B cell (primary cell): Measurements from ENCODE around the gene ARPC5L. TPM values are rescaled to one million over a fixed set of nuclear protein-coding genes. Genes with fewer than 3 reads are reported as not detected.
"Not testable (repeated sequence)": the region's sequence is repeated elsewhere in the genome, so short reads cannot be mapped to it uniquely, and the experiment has no call there.

Source experiments
- ATAC-seq: fragments of 200-7000 bp; cut with Tn5 transposase; one replicate; pipeline ENCODE4 v1.10.0; 2021; ENCODE audit warnings: low read depth, mild to moderate bottlenecking, moderate number of reproducible peaks, moderate library complexity
- CTCF ChIA-PET: fragments of 350-600 bp; sonication (Branson Sonifier 250); formaldehyde crosslinking; loops from one replicate; lab custom pipeline; 2021; ENCODE audit warnings: antibody characterized with exemption, inconsistent platforms; lab: Charles Lee
- POLR2A ChIA-PET: fragments of 350-600 bp; sonication (Branson Sonifier 250); formaldehyde crosslinking; loops from one replicate; lab custom pipeline; 2021; ENCODE audit warnings: antibody characterized with exemption; lab: Charles Lee
- DNase-seq: peaks from one replicate; pipeline ENCODE4 v3.0.0; 2013
- H2AFZ ChIP-seq: 2 replicates; pipeline ENCODE4 v1.6.1; 2012; ENCODE audit warnings: mild to moderate bottlenecking, low read depth, low read length; ENCODE audit not compliant: insufficient read depth, poor library complexity, severe bottlenecking
- H3K27ac ChIP-seq, 2 donors: 1 replicate in 1 of 2; 2 replicates in 1 of 2; pipeline ENCODE4 v1.5.1; 2012 to 2013; ENCODE audit warnings: low read length in 2 of 2, mild to moderate bottlenecking in 2 of 2, moderate library complexity in 1 of 2
- H3K27me3 ChIP-seq, 4 experiments: fragments of 200-600 bp in 1 of 4; sonication (generic) in 1 of 4; replicated peaks in 1 of 4; 1 replicate in 2 of 4; 2 replicates in 2 of 4; pipeline versions ENCODE4 v1.6.1 to v1.7.0; 2013 to 2016; ENCODE audit warnings: low read length in 3 of 4, mild to moderate bottlenecking in 2 of 4, mixed read lengths in 1 of 4, moderate library complexity in 1 of 4; ENCODE audit not compliant: insufficient read depth in 4 of 4, control insufficient read depth in 3 of 4; ENCODE audit errors: control extremely low read depth in 1 of 4
- H3K36me3 ChIP-seq, 2 experiments: replicated peaks in 1 of 2; 1 replicate in 1 of 2; 2 replicates in 1 of 2; pipeline versions ENCODE4 v1.6.1 to v1.7.1; 2013; ENCODE audit warnings: low read length in 1 of 2; ENCODE audit not compliant: insufficient read depth in 2 of 2, control insufficient read depth in 1 of 2; ENCODE audit errors: control extremely low read depth in 1 of 2, extremely low read depth in 1 of 2
- H3K4me1 ChIP-seq, 2 donors: fragments of 200-600 bp in 1 of 2; sonication (generic) in 1 of 2; 1 replicate in 1 of 2; 2 replicates in 1 of 2; pipeline versions ENCODE4 v1.5.1 to v1.6.1; 2013 to 2017; ENCODE audit warnings: low read length in 2 of 2; ENCODE audit not compliant: control insufficient read depth in 2 of 2, insufficient read depth in 2 of 2
- H3K4me2 ChIP-seq: replicated peaks from 2 replicates; pipeline ENCODE3; 2012; ENCODE audit warnings: mild to moderate bottlenecking, low read depth, low read length; ENCODE audit not compliant: poor library complexity, severe bottlenecking
- H3K4me3 ChIP-seq, 5 experiments: fragments of 200-600 bp in 1 of 5; sonication (generic) in 1 of 5; 1 replicate in 3 of 5; 2 replicates in 2 of 5; pipeline versions ENCODE4 v1.5.1 to v1.7.0; 2011 to 2016; ENCODE audit warnings: low read length in 4 of 5, mild to moderate bottlenecking in 4 of 5, low read depth in 2 of 5, control low read depth in 1 of 5, moderate library complexity in 1 of 5; ENCODE audit not compliant: insufficient read depth in 1 of 5; ENCODE audit errors: control extremely low read depth in 1 of 5, extremely low read depth in 1 of 5
- H3K79me2 ChIP-seq: fragments of 200-600 bp; sonication (generic); one replicate; pipeline ENCODE4 v1.6.0; 2016; ENCODE audit warnings: low read length; ENCODE audit not compliant: control insufficient read depth, insufficient read depth
- H3K9ac ChIP-seq: fragments of 200-600 bp; sonication (generic); 2 replicates; pipeline ENCODE4 v1.6.1; 2017; ENCODE audit warnings: mild to moderate bottlenecking, low read length, moderate library complexity
- H3K9me3 ChIP-seq, 3 donors: one replicate each; pipeline versions ENCODE4 v1.6.1 to v1.7.1; 2013; ENCODE audit warnings: low read length in 2 of 3; ENCODE audit not compliant: control insufficient read depth in 2 of 3, insufficient read depth in 1 of 3; ENCODE audit errors: control extremely low read depth in 1 of 3
- H4K20me1 ChIP-seq: 2 replicates; pipeline ENCODE4 v1.6.0; 2012; ENCODE audit warnings: mild to moderate bottlenecking, low read length; ENCODE audit not compliant: insufficient read depth, control insufficient read depth, poor library complexity, severe bottlenecking
- H3K27ac Mint-ChIP-seq: one replicate; pipeline ENCODE4 v1.8.0; 2021; ENCODE audit warnings: mixed read lengths
- H3K27me3 Mint-ChIP-seq: one replicate; pipeline ENCODE4 v1.8.0; 2021; ENCODE audit warnings: mixed read lengths
- H3K4me1 Mint-ChIP-seq: one replicate; pipeline ENCODE4 v1.8.0; 2021; ENCODE audit warnings: mixed read lengths
- H3K4me3 Mint-ChIP-seq: one replicate; pipeline ENCODE4 v1.8.0; 2021; ENCODE audit warnings: mixed read lengths
- H3K9me3 Mint-ChIP-seq: one replicate; pipeline ENCODE4 v1.8.0; 2022; ENCODE audit warnings: mixed read lengths; ENCODE audit not compliant: insufficient read depth
- EZH2 ChIP-seq: IDR thresholded peaks from 2 replicates; pipeline ENCODE4 v1.6.1; 2012; ENCODE audit warnings: borderline replicate concordance, low read depth, mild to moderate bottlenecking, moderate library complexity, low read length; ENCODE audit not compliant: insufficient read depth, poor library complexity, severe bottlenecking
- WGBS: methylation state at CpG from one replicate; pipeline ENCODE4 v1.1.5; 2013; ENCODE audit warnings: missing lambda C conversion rate; ENCODE audit not compliant: insufficient coverage; 5-methylcytosine and 5-hydroxymethylcytosine counted together
- intact Hi-C: fragments of 100-400 bp; cut with micrococcal nuclease; formaldehyde crosslinking; loops from one replicate; pipeline ENCODE4 v1.10.0; 2022
- polyA plus RNA-seq: library from polyadenylated mRNA; depleted of rRNA; stranded (reverse); fragments of >200 nt; gene quantifications from 2 replicates; pipeline ENCODE4 v1.2.3, GENCODE V29; 2012
- total RNA-seq, 2 donors: library from RNA; stranded (reverse); fragments of 120-200 nt in 1 of 2; gene quantifications; 1 replicate in 1 of 2; 2 replicates in 1 of 2; pipeline versions ENCODE4 v1.2.3 to v1.2.4, GENCODE V29; 2013 to 2022
- TF ChIP-seq, protein P1 (sequence below): fragments of 200-600 bp; IDR thresholded peaks from one replicate; pipeline ENCODE4 v1.8.0; 2022; ENCODE audit warnings: antibody characterized with exemption, mild to moderate bottlenecking

ARPC5L gene
- total and polyA plus RNA-seq, 2 donors (not counting 1 experiment from before 2014, with no cell fraction given) = 37.3 to 66.3 TPM

GRCh38 chr9:124834591-124834990 lies 27.3 kb upstream of the ARPC5L start:
- Histone ChIP-seq H3K79me2 (no peaks in the 10 kb centered on the region), H3K4me2 (no peak overlapping the region), H3K9me3 (no peaks in the 10 kb centered on the region), H3K4me3 (no peak overlapping the region), H3K9ac (no peak overlapping the region), H3K27ac (no peak overlapping the region), H3K4me1 (no peaks in the 10 kb centered on the region), H3K36me3 (no peaks in the 10 kb centered on the region), H4K20me1 (no peaks in the 10 kb centered on the region), H2AFZ (no peak overlapping the region), H3K27me3 (peaks cover 0 to 8% (median 2%) of the 10 kb centered on the region in 4 experiments)
- WGBS = 81% methylated on average over 3 of the region's 7 CpGs
- H3K4me1 Mint-ChIP-seq = no peaks in the 10 kb centered on the region
- ATAC-seq (no peak), DNase-seq (no peak)
- intact Hi-C loops = no loop called here
- no peak overlapping the region for H3K4me3 Mint-ChIP-seq
- ChIA-PET POLR2A (no interaction called here), CTCF (interaction anchor here (0.7 kb wide), 1 partner anchor 60 kb away, joined by 3 read pairs; no protein-coding TSS in a partner anchor)
- TF ChIP-seq EZH2 = no peak
- TF ChIP-seq, protein P1, sequence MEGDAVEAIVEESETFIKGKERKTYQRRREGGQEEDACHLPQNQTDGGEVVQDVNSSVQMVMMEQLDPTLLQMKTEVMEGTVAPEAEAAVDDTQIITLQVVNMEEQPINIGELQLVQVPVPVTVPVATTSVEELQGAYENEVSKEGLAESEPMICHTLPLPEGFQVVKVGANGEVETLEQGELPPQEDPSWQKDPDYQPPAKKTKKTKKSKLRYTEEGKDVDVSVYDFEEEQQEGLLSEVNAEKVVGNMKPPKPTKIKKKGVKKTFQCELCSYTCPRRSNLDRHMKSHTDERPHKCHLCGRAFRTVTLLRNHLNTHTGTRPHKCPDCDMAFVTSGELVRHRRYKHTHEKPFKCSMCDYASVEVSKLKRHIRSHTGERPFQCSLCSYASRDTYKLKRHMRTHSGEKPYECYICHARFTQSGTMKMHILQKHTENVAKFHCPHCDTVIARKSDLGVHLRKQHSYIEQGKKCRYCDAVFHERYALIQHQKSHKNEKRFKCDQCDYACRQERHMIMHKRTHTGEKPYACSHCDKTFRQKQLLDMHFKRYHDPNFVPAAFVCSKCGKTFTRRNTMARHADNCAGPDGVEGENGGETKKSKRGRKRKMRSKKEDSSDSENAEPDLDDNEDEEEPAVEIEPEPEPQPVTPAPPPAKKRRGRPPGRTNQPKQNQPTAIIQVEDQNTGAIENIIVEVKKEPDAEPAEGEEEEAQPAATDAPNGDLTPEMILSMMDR = no peak
- no peak overlapping the region for H3K27ac Mint-ChIP-seq
- H3K27me3 Mint-ChIP-seq = peaks cover 19% of the 10 kb centered on the region
- H3K9me3 Mint-ChIP-seq = no peaks in the 10 kb centered on the region

GRCh38 chr9:124835026-124835557 lies 26.8 kb upstream of the ARPC5L start:
- Mint-ChIP-seq H3K27ac (no peak overlapping the region), H3K27me3 (peaks cover 19% of the 10 kb centered on the region), H3K4me3 (no peak overlapping the region), H3K4me1 (no peaks in the 10 kb centered on the region), H3K9me3 (no peaks in the 10 kb centered on the region)
- ATAC-seq (no peak), DNase-seq (no peak)
- Histone ChIP-seq H3K9me3 (no peaks in the 10 kb centered on the region), H3K4me1 (no peaks in the 10 kb centered on the region), H2AFZ (no peak overlapping the region), H3K79me2 (no peaks in the 10 kb centered on the region), H3K9ac (no peak overlapping the region), H3K27ac (no peak overlapping the region), H3K36me3 (no peaks in the 10 kb centered on the region), H3K27me3 (peaks cover 0 to 11% (median 2%) of the 10 kb centered on the region in 4 experiments), H4K20me1 (no peaks in the 10 kb centered on the region), H3K4me2 (no peak overlapping the region), H3K4me3 (no peak overlapping the region)
- CTCF ChIA-PET = interaction anchor here (0.7 kb wide), 1 partner anchor 60 kb away, joined by 3 read pairs; no protein-coding TSS in a partner anchor
- intact Hi-C loops = no loop called here
- 72% methylated on average over 6 of the region's 13 CpGs for WGBS
- TF ChIP-seq EZH2 = no peak
- TF ChIP-seq, protein P1 = no peak
- POLR2A ChIA-PET = no interaction called here

GRCh38 chr9:124838132-124838531 lies 23.8 kb upstream of the ARPC5L start:
- H3K27ac Mint-ChIP-seq, ATAC-seq, H3K9me3 ChIP-seq, H2AFZ ChIP-seq, H3K9me3 Mint-ChIP-seq, H3K36me3 ChIP-seq, intact Hi-C loops, H3K4me3 Mint-ChIP-seq, H3K9ac ChIP-seq, H3K4me1 ChIP-seq, DNase-seq, H3K4me3 ChIP-seq, H3K4me2 ChIP-seq, H3K4me1 Mint-ChIP-seq, H4K20me1 ChIP-seq, H3K79me2 ChIP-seq, H3K27ac ChIP-seq, H3K27me3 ChIP-seq: not testable (repeated sequence)
- POLR2A ChIA-PET = interaction anchor here (0.6 kb wide), 1 partner anchor 59 kb away, joined by 4 read pairs; no protein-coding TSS in a partner anchor
- WGBS = no CpG with 5 or more reads among the region's 5 CpGs
- CTCF ChIA-PET = interaction anchor here (0.7 kb wide), 1 partner anchor 65 kb away, joined by 3 read pairs; no protein-coding TSS in a partner anchor
- peaks cover 12% of the 10 kb centered on the region for H3K27me3 Mint-ChIP-seq
